Nephron (organoid): ENCODE data around the gene KLHL30.
"Not testable (repeated sequence)": the region's sequence is repeated elsewhere in the genome, so short reads cannot be mapped to it uniquely, and the experiment has no call there.

ENCODE experiments used
- H3K27ac Mint-ChIP-seq, 3 experiments: 2 replicates each; pipeline ENCODE4 v1.8.0; 2020; ENCODE audit warnings: mixed read lengths in 3 of 3, mild to moderate bottlenecking in 2 of 3, moderate library complexity in 1 of 3
- H3K27me3 Mint-ChIP-seq: 2 replicates; pipeline ENCODE4 v1.8.0; 2021; ENCODE audit warnings: low read depth, mild to moderate bottlenecking, moderate library complexity, mixed read lengths
- H3K36me3 Mint-ChIP-seq: 2 replicates; pipeline ENCODE4 v1.8.0; 2020; ENCODE audit warnings: low read depth, mixed read lengths
- H3K4me1 Mint-ChIP-seq: 2 replicates; pipeline ENCODE4 v1.8.0; 2020; ENCODE audit warnings: mixed read lengths
- H3K4me3 Mint-ChIP-seq, 3 experiments: 2 replicates each; pipeline ENCODE4 v1.8.0; 2020; ENCODE audit warnings: mild to moderate bottlenecking in 3 of 3, mixed read lengths in 3 of 3, moderate library complexity in 2 of 3
- H3K9me3 Mint-ChIP-seq: 2 replicates; pipeline ENCODE4 v1.8.0; 2020; ENCODE audit warnings: mixed read lengths
- TF ChIP-seq, protein P1 (sequence below), 3 experiments: fragments of 200-600 bp; sonication (generic); IDR thresholded peaks; one replicate each; pipeline ENCODE4 v1.5.0; 2021; ENCODE audit warnings: antibody characterized with exemption in 3 of 3; ENCODE audit not compliant: unreplicated experiment in 3 of 3

KLHL30 gene

GRCh38 chr2:238108423-238109183, 29.9 kb upstream of the KLHL30 start:
- peak overlapping the region; percentile 26 to 61 (median 37) for H3K27ac Mint-ChIP-seq
- H3K36me3 Mint-ChIP-seq = peaks cover 7% of the 10 kb centered on the region
- TF ChIP-seq, protein P1, sequence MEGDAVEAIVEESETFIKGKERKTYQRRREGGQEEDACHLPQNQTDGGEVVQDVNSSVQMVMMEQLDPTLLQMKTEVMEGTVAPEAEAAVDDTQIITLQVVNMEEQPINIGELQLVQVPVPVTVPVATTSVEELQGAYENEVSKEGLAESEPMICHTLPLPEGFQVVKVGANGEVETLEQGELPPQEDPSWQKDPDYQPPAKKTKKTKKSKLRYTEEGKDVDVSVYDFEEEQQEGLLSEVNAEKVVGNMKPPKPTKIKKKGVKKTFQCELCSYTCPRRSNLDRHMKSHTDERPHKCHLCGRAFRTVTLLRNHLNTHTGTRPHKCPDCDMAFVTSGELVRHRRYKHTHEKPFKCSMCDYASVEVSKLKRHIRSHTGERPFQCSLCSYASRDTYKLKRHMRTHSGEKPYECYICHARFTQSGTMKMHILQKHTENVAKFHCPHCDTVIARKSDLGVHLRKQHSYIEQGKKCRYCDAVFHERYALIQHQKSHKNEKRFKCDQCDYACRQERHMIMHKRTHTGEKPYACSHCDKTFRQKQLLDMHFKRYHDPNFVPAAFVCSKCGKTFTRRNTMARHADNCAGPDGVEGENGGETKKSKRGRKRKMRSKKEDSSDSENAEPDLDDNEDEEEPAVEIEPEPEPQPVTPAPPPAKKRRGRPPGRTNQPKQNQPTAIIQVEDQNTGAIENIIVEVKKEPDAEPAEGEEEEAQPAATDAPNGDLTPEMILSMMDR (IDR thresholded peaks at IDR 0.05; ENCODE audit: unreplicated experiment in 3 of 3) = no peak
- H3K27me3 Mint-ChIP-seq = peaks cover 18% of the 10 kb centered on the region
- peaks cover 19% of the 10 kb centered on the region for H3K4me1 Mint-ChIP-seq
- H3K9me3 Mint-ChIP-seq = peaks cover 11% of the 10 kb centered on the region
- H3K4me3 Mint-ChIP-seq = no peak overlapping the region

DNA sequence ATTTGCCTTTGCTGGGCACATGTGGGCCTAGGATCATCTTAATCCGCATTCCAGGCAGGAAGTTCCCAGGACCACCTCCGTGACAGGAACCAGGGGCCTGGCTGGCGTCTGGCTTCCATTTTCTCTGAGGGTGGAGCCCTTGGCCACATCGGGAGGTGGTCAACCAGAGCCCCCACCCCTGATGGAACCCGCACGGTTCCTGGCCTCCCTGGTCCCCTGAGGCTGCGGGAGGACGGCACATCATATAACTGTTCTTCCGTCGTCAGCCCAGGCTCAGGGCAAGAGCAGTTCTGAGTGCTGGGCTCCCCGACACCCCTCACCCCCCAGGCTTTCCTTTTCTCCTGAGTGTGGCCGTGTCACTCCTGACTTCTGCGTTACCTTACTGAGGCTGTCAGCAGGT, 24.9 kb upstream of the KLHL30 start:
- H3K36me3 Mint-ChIP-seq = peaks cover 7% of the 10 kb centered on the region
- H3K27ac Mint-ChIP-seq = no peak overlapping the region
- peaks cover 18% of the 10 kb centered on the region for H3K9me3 Mint-ChIP-seq
- H3K4me3 Mint-ChIP-seq = no peak overlapping the region
- TF ChIP-seq, protein P1 (IDR thresholded peaks at IDR 0.05; ENCODE audit: unreplicated experiment in 3 of 3) = no peak
- peaks cover 34% of the 10 kb centered on the region for H3K27me3 Mint-ChIP-seq
- peaks cover 12% of the 10 kb centered on the region for H3K4me1 Mint-ChIP-seq

DNA sequence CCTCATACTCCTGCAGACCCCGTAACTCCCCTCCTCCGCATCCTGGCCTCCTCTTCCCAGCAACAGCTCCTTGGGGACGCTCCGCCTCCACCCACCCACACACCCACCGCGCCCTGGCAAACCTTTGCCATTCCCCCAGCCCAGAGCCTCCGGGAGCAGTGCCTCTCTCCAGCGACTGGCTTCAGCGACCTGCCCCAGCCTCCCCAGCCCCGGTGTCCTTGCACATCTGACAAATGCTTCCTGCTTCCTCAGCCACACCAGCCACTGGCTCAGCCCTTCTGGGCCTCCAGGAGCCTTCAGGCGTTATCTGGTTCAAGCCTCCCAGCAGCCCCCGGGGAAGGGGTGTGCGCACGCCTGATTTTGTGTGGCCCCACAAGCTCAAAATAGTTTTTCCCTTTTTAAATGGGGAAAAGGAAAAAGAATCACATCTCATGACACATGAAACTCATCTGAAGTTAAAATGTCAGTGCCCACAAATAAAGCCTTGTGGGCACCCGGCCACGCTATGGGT, 24.1 kb upstream of the KLHL30 start:
- peaks cover 38% of the 10 kb centered on the region for H3K27me3 Mint-ChIP-seq
- H3K4me1 Mint-ChIP-seq = peaks cover 4% of the 10 kb centered on the region
- H3K4me3 Mint-ChIP-seq = no peak overlapping the region
- H3K27ac Mint-ChIP-seq = no peak overlapping the region
- H3K36me3 Mint-ChIP-seq = peaks cover 7% of the 10 kb centered on the region
- TF ChIP-seq, protein P1 (IDR thresholded peaks at IDR 0.05; ENCODE audit: unreplicated experiment in 3 of 3) = no peak
- peaks cover 18% of the 10 kb centered on the region for H3K9me3 Mint-ChIP-seq

DNA sequence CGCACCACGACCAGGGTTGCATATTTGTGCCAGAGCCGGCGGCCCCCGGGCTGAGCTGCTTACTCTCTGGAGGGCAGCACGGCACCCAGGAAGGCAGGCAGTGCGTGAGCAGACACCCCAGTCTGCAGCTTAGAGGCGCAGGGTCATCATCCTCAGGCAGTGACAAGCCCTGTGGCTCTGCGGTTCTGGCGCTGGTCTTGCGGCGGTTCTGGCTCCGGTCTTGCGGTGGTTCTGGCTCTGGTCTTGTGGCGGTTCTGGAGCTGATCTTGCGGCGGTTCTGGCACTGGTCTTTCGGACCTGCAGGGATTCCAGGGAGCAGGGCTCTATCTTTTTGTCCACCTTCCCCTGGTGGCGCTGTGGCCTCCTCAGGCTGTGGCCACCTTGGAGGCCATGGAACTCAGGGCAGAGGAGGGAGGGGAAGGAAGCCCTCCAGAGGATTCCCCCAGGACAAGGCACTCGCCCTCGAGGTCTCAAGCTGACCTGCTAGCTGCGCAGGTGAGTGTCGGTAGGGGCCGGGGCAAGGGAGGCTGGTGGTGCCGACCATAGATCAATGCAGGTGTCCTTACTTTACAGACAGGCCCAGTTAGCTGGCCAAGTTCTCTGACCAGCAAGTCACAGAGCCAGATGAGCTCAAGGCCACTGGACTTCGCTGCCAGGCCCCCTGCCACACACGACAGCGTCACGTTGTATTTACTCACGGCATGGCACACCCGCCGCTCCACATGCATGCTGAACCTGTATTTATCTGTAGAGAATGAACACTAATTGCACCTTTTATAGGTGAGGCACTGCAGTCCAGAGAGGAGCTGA, 23.4 kb upstream of the KLHL30 start:
- H3K4me1 Mint-ChIP-seq = no peaks in the 10 kb centered on the region
- no peak overlapping the region for H3K27ac Mint-ChIP-seq
- H3K27me3 Mint-ChIP-seq = peaks cover 41% of the 10 kb centered on the region
- peaks cover 7% of the 10 kb centered on the region for H3K36me3 Mint-ChIP-seq
- TF ChIP-seq, protein P1 (IDR thresholded peaks at IDR 0.05; ENCODE audit: unreplicated experiment in 3 of 3) = no peak
- no peak overlapping the region for H3K4me3 Mint-ChIP-seq
- H3K9me3 Mint-ChIP-seq = peaks cover 18% of the 10 kb centered on the region

GRCh38 chr2:238115709-238116108, 22.8 kb upstream of the KLHL30 start:
- not testable (repeated sequence) for H3K4me3 Mint-ChIP-seq, H3K36me3 Mint-ChIP-seq, H3K27ac Mint-ChIP-seq, H3K4me1 Mint-ChIP-seq
- Mint-ChIP-seq H3K9me3 (peaks cover 18% of the 10 kb centered on the region), H3K27me3 (peaks cover 41% of the 10 kb centered on the region)
